Thoracic aorta (tissue), 2 donors: Measurements from ENCODE around the gene FOXA1. TPM values are rescaled to one million over a fixed set of nuclear protein-coding genes. Genes with fewer than 3 reads are reported as not detected.

ENCODE experiments used
- ATAC-seq: fragments of 150-250 bp; one replicate; pipeline ENCODE4 v1.8.0; 2017; ENCODE audit warnings: low read depth; ENCODE audit not compliant: insufficient number of reproducible peaks, low FRiP score
- DNase-seq: peaks from one replicate; pipeline ENCODE4 v3.0.0-alpha.2; 2020; ENCODE audit warnings: low spot score
- H3K27ac ChIP-seq, 2 donors: fragments of 200-600 bp; sonication (generic); 1 replicate in 1 of 2; 2 replicates in 1 of 2; pipeline ENCODE4 v1.5.1; 2016; ENCODE audit warnings: mild to moderate bottlenecking in 2 of 2, moderate library complexity in 2 of 2
- H3K27me3 ChIP-seq: fragments of 200-600 bp; sonication (generic); replicated peaks from 2 replicates; pipeline ENCODE4 v1.6.0; 2016; ENCODE audit warnings: mild to moderate bottlenecking; ENCODE audit not compliant: insufficient read depth
- H3K36me3 ChIP-seq: fragments of 200-600 bp; sonication (generic); one replicate; pipeline ENCODE4 v1.5.1; 2016
- H3K4me1 ChIP-seq, 2 donors: fragments of 200-600 bp; sonication (generic); 1 replicate in 1 of 2; 2 replicates in 1 of 2; pipeline versions ENCODE4 v1.5.1 to v1.6.0; 2016; ENCODE audit warnings: low read depth in 2 of 2, mild to moderate bottlenecking in 1 of 2; ENCODE audit not compliant: control insufficient read depth in 1 of 2
- H3K4me3 ChIP-seq: fragments of 200-600 bp; sonication (generic); 2 replicates; pipeline ENCODE4 v1.5.1; 2016; ENCODE audit warnings: mild to moderate bottlenecking
- H3K9me3 ChIP-seq: fragments of 200-600 bp; sonication (generic); 2 replicates; pipeline ENCODE4 v1.5.1; 2016
- CTCF ChIP-seq: fragments of 200-600 bp; sonication (generic); IDR thresholded peaks from one replicate; pipeline ENCODE4 v1.5.1; 2019; ENCODE audit warnings: antibody characterized with exemption
- total RNA-seq, 2 donors: library from RNA; depleted of rRNA; stranded (reverse); fragments of >200 nt; gene quantifications; one replicate each; pipeline versions ENCODE4 v1.1.0 to v1.2.3, GENCODE V29; 2016

Gene FOXA1
- total RNA-seq, 2 donors from 2014 or later: not detected

DNA sequence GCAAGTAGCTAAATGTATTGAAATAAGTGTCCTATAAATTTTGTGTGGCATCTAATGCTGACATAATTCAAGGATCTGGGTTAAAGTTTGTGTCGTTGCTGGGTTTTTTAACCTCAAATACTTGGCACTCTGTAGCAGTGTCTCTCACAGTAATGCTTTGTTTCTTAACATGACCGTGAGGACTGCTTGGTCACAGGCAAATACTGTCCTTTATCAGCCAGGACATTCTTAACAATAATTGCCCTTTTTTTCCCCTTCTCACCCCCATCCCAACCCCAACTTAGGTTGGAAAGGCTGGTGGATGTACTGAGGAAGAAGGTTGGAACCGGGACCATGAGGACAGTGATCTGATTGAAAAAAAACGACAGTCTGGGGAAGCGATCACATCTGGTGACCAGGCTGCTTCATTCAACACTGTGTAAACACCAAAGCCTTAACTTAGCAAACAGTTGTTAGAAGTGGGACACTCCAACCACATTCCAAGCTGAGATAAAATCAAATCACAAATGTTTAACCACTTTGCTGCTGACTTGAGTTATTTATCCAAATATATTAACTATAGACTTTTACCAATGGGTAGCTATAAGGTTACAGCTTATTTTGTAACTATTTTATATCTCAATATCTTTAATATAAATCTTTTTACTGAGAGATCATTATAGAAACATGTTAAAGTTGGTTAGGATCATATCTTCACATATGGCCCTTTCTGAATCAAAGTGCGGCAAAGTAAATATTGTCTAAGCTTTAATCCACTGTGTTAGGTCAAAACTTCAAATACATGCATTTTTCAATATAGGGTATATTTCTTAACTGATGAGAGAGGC, 48.2 kb downstream of the FOXA1 start:
- Histone ChIP-seq H3K4me3 (no peak overlapping the region), H3K36me3 (no peaks in the 10 kb centered on the region), H3K9me3 (no peaks in the 10 kb centered on the region), H3K4me1 (no peaks in the 10 kb centered on the region), H3K27me3 (no peaks in the 10 kb centered on the region), H3K27ac (no peak overlapping the region)
- TF ChIP-seq CTCF: no peak
- DNase-seq (no peak), ATAC-seq (no peak)

DNA sequence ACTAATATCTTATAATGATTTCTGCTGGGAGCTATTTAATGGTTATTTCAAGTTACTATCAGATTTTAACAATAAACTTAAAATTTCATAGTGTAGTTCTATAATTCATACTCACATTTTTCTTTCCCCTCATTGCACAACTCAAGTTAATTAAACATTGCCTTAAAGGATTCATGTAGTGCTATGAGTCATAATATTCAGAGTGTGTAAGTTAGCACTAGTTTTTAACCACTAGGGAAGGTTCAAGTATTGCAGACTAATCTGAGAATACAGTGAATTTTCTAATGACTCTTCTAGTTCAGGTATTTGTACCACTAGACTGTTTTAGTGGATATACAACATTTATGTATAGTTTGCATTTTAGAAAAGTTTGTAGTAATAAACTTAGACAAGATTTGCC, 49.9 kb downstream of the FOXA1 start:
- no peak overlapping the region for H3K27ac ChIP-seq
- H3K36me3 ChIP-seq: no peaks in the 10 kb centered on the region
- H3K27me3 ChIP-seq: no peaks in the 10 kb centered on the region
- no peaks in the 10 kb centered on the region for H3K9me3 ChIP-seq
- ATAC-seq (no peak), DNase-seq (no peak)
- TF ChIP-seq CTCF: no peak
- H3K4me3 ChIP-seq: no peak overlapping the region
- H3K4me1 ChIP-seq: no peaks in the 10 kb centered on the region

- Histone ChIP-seq H3K27ac (no peak overlapping the region), H3K9me3 (no peaks in the 10 kb centered on the region), H3K4me1 (no peaks in the 10 kb centered on the region), H3K36me3 (no peaks in the 10 kb centered on the region), H3K27me3 (no peaks in the 10 kb centered on the region), H3K4me3 (no peak overlapping the region)
- ATAC-seq (no peak), DNase-seq (no peak)
- no peak for TF ChIP-seq CTCF
Observed at GRCh38 chr14:37544407-37544806, 50.6 kb downstream of the FOXA1 start.

- no peak for ATAC-seq
- H3K4me1 ChIP-seq: no peaks in the 10 kb centered on the region
- no peak overlapping the region for H3K4me3 ChIP-seq
- TF ChIP-seq CTCF: no peak
- no peaks in the 10 kb centered on the region for H3K9me3 ChIP-seq
- no peak overlapping the region for H3K27ac ChIP-seq
- DNase-seq: no peak
- H3K27me3 ChIP-seq: no peaks in the 10 kb centered on the region
- H3K36me3 ChIP-seq: no peaks in the 10 kb centered on the region
Observed at GRCh38 chr14:37539992-37540391, 55.1 kb downstream of the FOXA1 start.

Other genes with a start within 250 kb of the FOXA1 start
- under 1 TPM in 1 of 2 donors, not detected in 1; 0.14 TPM for gene TTC6, start 380 bp upstream of the FOXA1 start, total RNA-seq